HG02870 (cell line): Measurements from ENCODE around the gene RPLP1.

Experiments used
- ATAC-seq: cut with Tn5 transposase; IDR thresholded peaks from one replicate; pipeline ENCODE4 v1.9.1; 2021; ENCODE audit warnings: mild to moderate bottlenecking, moderate library complexity; ENCODE audit not compliant: unreplicated experiment

Gene RPLP1

GRCh38 chr15:69468241-69469121, 15.9 kb downstream of the RPLP1 start:
- ATAC-seq: no peak

- ATAC-seq: no peak
Measured at GRCh38 chr15:69469467-69470201, 17.0 kb downstream of the RPLP1 start.

- ATAC-seq: no peak
Measured at GRCh38 chr15:69472046-69472445, 19.4 kb downstream of the RPLP1 start.

DNA sequence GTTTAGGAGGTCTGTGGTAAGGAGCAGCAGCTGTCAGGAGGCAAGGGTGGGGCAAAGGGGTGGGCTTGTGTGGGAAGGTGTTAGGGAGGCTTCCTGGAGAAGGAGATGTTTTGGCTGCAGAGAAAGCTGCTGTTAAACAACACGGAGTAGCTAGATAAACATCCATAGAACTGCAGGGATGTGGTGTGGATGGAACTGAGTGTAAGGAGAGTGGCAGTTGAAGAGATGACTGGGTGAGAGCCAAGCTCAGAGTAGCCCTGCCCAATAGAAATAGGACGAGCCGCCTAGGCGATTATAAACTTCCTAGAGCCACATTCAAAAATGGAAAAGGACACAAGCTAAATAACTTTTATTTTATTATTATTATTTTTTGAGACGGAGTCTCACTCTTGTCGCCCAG, 19.9 kb downstream of the RPLP1 start:
- no peak for ATAC-seq

DNA sequence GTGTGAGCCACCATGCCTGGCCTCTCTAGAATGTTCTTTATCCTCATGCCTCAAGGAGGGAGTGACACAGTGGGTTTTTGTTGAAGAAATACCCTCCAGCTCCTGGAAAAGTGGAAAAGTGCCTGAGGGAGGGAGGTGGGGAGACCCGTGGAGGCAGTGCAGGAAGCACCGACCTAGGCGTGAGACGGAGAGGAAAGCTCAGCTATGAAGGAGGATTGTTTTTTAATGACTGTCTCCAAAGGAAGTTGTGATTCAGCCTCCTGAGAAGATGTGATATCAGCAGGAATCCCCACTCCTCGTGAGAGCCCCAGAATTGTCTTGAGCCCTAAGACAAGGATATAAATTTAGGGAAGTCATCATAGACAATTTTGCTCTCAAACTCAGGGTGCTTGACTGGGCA, 21.7 kb downstream of the RPLP1 start:
- no peak for ATAC-seq

GRCh38 chr15:69474846-69475455, 22.3 kb downstream of the RPLP1 start:
- ATAC-seq: no peak

GRCh38 chr15:69475769-69476358, 23.2 kb downstream of the RPLP1 start:
- no peak for ATAC-seq

DNA sequence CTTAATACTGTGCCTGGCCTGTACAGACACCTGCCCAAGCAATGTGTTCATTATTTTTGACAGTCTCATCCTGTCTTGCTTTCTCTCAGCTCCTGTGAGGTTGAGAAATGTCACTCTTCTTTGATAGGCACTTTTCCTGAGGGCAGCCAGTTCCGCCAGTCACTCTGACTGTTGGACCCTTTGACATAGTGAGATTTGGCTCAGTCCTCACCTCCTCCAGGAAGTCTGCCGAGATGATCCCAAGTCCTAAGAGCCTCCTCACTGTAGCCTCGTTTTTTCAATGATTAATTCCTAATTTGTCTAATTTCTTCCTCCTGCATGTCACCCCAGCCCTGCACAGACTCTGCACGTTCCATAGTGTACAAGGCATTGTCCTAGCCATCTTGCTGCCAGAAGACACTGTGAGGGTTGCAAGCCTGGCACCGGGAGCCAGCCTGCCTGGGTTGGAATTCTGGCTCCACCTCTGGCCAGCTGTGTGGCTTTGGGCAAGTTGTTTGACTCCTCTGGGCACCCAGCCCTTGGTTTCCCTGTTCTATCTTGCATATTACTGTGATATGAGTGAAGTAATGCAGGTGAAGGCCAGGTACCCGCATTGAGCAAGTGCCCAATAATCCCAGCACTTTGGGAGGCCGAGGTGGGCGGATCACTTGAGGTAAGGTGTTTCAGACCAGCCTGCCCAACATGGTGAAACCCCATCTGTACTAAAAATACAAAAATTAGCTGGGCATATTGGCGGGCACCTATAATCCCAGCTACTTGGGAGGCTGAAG, 24.3 kb downstream of the RPLP1 start:
- no peak for ATAC-seq

DNA sequence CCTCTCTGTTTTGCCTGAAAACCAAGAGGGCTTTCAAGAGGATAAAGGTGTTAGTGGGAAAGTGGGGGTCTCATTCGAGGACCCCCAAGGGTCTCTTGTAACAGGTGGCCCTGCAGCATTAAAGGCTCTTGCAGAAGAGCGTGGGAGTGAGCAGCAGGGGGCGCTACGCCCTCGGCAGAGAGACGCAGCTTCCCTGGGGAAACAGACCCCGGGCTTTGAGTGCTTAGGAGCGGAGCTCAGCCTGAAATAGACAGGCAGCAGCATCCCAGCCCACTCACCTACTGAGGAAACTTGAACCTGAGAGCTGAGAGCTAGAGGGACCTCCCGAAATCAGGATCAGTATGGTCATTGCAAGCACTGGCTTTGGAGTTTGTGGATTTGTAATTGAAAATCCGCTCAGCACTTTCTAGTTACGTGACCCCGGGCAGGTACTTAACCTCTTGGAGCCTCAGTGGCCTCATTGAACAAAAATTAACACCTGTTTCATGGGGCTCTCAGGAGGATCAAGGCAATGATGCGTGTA, 25.7 kb downstream of the RPLP1 start:
- ATAC-seq: no peak

DNA sequence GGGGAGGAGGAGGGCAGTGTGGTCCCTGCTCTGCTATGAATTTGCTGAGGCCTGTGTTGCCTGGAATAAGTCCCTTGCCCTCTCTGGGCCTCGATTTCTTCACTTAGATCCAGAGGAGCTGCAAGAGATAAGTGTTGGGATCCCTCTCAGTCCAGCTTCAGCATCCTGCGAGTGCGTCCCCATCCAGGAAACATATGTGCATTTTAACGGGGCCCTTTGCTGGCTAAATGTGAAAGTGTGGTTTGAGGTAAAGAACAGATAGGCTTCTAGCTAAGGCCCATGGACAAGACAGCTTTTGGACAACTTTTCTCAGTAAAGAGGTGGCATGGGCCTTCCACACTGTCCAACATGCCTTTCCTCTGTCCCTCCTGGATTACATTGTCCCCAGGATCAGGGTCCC, 26.5 kb downstream of the RPLP1 start:
- ATAC-seq: no peak

GRCh38 chr15:69479971-69480370, 27.4 kb downstream of the RPLP1 start:
- ATAC-seq: no peak

GRCh38 chr15:69480932-69481331, 28.3 kb downstream of the RPLP1 start:
- no peak for ATAC-seq

GRCh38 chr15:69482686-69483256, 30.2 kb downstream of the RPLP1 start:
- ATAC-seq: no peak

GRCh38 chr15:69484837-69485236, 32.2 kb downstream of the RPLP1 start:
- no peak for ATAC-seq

GRCh38 chr15:69486481-69487110, 34.0 kb downstream of the RPLP1 start:
- no peak for ATAC-seq

- no peak for ATAC-seq
Measured at GRCh38 chr15:69489073-69489571, 36.5 kb downstream of the RPLP1 start.

DNA sequence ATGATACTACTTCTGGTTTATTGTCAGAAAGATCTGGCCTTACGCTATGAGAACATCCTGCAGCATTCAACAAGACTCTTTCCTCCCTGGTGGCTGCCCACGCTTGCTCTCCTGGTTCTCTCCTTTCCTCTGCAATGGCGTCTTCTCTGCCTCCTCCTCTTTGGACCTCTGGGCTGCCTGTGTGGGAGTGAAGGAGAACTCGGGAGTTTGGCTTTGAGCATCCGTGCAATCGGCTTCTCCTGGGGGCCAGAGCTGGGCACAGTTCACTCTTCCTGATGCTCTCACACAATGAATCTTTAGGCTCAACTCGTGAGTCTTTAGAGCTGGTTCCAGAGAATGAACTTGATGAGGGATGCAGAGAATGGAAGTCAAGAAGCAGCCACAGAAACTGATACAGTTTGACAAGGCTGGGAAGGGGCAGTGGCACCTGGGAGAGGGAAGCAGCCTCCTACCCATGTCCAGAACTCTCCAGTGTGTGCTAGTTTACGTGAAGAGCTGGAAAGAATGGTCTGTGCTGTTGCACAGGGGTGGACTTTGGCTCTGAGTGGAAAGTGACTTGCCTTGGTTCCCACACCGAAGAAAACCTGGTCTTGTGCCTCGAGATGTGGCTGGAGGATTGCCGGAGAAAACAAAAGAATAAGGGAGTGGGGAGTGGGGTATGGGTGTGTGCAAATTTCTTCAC, 37.9 kb downstream of the RPLP1 start:
- no peak for ATAC-seq

- no peak for ATAC-seq
Measured at GRCh38 chr15:69491038-69491505, 38.5 kb downstream of the RPLP1 start.

DNA sequence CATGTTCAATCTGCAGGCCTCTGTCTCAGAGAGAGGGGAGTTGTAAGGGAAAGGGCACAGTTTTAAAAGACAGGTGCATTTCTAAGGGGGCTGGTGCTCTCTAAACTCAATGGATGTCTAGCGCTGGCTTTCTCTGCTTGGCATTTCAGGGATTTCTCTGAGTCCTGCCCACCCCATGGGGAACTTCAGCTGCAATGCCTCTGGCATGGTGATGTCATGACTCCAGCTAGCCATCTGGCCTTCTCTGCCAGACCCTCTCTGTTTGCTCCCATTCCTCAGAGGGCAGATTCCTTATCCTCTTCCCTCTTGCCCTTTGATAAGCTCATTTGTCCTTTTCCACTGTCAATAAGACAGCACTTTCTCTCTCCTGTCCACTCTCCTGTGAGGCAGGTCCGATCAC, 40.8 kb downstream of the RPLP1 start:
- ATAC-seq: no peak
